PC-3 (cell line): ENCODE measurements around the gene SCFD1. TPM values are rescaled to one million over a fixed set of nuclear protein-coding genes. Genes with fewer than 3 reads are reported as not detected.
"Not testable (repeated sequence)": the region's sequence is repeated elsewhere in the genome, so short reads cannot be mapped to it uniquely, and the experiment has no call there.

Source experiments
- ATAC-seq: fragments of 200-7000 bp; cut with Tn5 transposase; 2 replicates; pipeline ENCODE4 v1.9.1; 2020; ENCODE audit warnings: mild to moderate bottlenecking, moderate library complexity
- BruUV-seq: library from RNA; stranded (reverse); fragments of 400-500 nt; replicated peaks from 2 replicates; lab custom pipeline; 2021; lab: Mats Ljungman, UMichigan
- CTCF ChIA-PET: fragments of 300-600 bp; sonication (Branson Sonifier 250); formaldehyde crosslinking; loops from one replicate; lab custom pipeline; 2022; ENCODE audit warnings: antibody characterized with exemption; lab: Charles Lee
- POLR2A ChIA-PET: fragments of 300-600 bp; sonication (Branson Sonifier 250); formaldehyde crosslinking; loops from one replicate; lab custom pipeline; 2022; ENCODE audit warnings: antibody characterized with exemption; ENCODE audit not compliant: unreplicated experiment; lab: Charles Lee
- DNase-seq: peaks from one replicate; pipeline ENCODE4 v3.0.0-alpha.2; 2015
- H2AFZ ChIP-seq: fragments of 300-600 bp; sonication (generic); 2 replicates; pipeline ENCODE4 v1.6.0; 2016; ENCODE audit warnings: antibody characterized with exemption, low read length
- H3F3A ChIP-seq: fragments of 300-600 bp; sonication (generic); one replicate; pipeline ENCODE4 v1.6.0; 2017; ENCODE audit warnings: antibody characterized with exemption, low read length, control low read depth, mild to moderate bottlenecking; ENCODE audit not compliant: unreplicated experiment
- H3K27ac ChIP-seq: fragments of 300-600 bp; sonication (generic); 2 replicates; pipeline ENCODE4 v1.5.1; 2016; ENCODE audit warnings: mild to moderate bottlenecking, low read length
- H3K27me3 ChIP-seq: fragments of 300-600 bp; sonication (generic); 2 replicates; pipeline ENCODE4 v1.6.1; 2016; ENCODE audit warnings: low read length, mixed read lengths
- H3K36me3 ChIP-seq: fragments of 300-600 bp; sonication (generic); 2 replicates; pipeline ENCODE4 v1.6.1; 2016; ENCODE audit warnings: low read depth, mixed run types, low read length, mixed read lengths
- H3K4me1 ChIP-seq: fragments of 300-600 bp; sonication (generic); 2 replicates; pipeline ENCODE4 v1.5.1; 2016; ENCODE audit warnings: low read length; ENCODE audit not compliant: insufficient read depth
- H3K4me2 ChIP-seq: fragments of 300-600 bp; sonication (generic); 2 replicates; pipeline ENCODE4 v1.6.0; 2016; ENCODE audit warnings: low read length
- H3K4me3 ChIP-seq: fragments of 300-600 bp; sonication (generic); 2 replicates; pipeline ENCODE4 v1.5.1; 2016; ENCODE audit warnings: mild to moderate bottlenecking, low read length, mixed read lengths
- H3K79me2 ChIP-seq: fragments of 300-600 bp; sonication (generic); 2 replicates; pipeline ENCODE4 v1.6.1; 2017; ENCODE audit warnings: low read length, mixed read lengths
- H3K9ac ChIP-seq: fragments of 300-600 bp; sonication (generic); 2 replicates; pipeline ENCODE4 v1.6.0; 2016; ENCODE audit warnings: mild to moderate bottlenecking, low read length
- H3K9me2 ChIP-seq: fragments of 300-600 bp; sonication (generic); replicated peaks from 2 replicates; pipeline ENCODE4 v1.6.1; 2016; ENCODE audit warnings: mixed run types, low read length, mixed read lengths
- H3K9me3 ChIP-seq: fragments of 300-600 bp; sonication (generic); 2 replicates; pipeline ENCODE4 v1.6.1; 2016; ENCODE audit warnings: low read length, mixed read lengths
- H4K20me1 ChIP-seq: fragments of 300-600 bp; sonication (generic); 2 replicates; pipeline ENCODE4 v1.6.1; 2016; ENCODE audit warnings: low read length, mixed read lengths
- CTCF ChIP-seq: fragments of 300-600 bp; sonication (generic); conservative IDR thresholded peaks from 2 replicates; pipeline ENCODE4 v1.5.1; 2017; ENCODE audit warnings: antibody characterized with exemption, low read depth, mild to moderate bottlenecking, low read length
- EZH2 ChIP-seq: fragments of 300-600 bp; sonication (generic); IDR thresholded peaks from one replicate; pipeline ENCODE4 v1.6.1; 2017; ENCODE audit warnings: antibody characterized with exemption, mild to moderate bottlenecking, low read length; ENCODE audit not compliant: unreplicated experiment
- EZH2phosphoT487 ChIP-seq: fragments of 300-600 bp; sonication (generic); IDR thresholded peaks from 2 replicates; pipeline ENCODE4 v1.6.1; 2018; ENCODE audit warnings: mild to moderate bottlenecking, antibody characterized with exemption, low read length, borderline replicate concordance
- intact Hi-C: fragments of 100-400 bp; cut with micrococcal nuclease; formaldehyde crosslinking; loops from 2 replicates; pipeline ENCODE4 v1.9.0; 2023
- total RNA-seq: library from RNA; depleted of rRNA; stranded (reverse); fragments of >200 nt; gene quantifications from 2 replicates; pipeline ENCODE4 v1.2.3, GENCODE V29; 2014

The SCFD1 gene
- total RNA-seq, 1 experiment from 2014 or later, result 72.3 TPM

- Histone ChIP-seq H3K9me2 (no peaks in the 10 kb centered on the region), H3K79me2 (peaks cover 62% of the 10 kb centered on the region), H3K9me3 (no peaks in the 10 kb centered on the region), H3K27ac (no peak overlapping the region), H3K9ac (peak overlapping the region; percentile 89; the same call in 1 of the 2 replicates), H3K4me2 (peak overlapping the region; percentile 92), H3F3A (peaks cover 3% of the 10 kb centered on the region), H4K20me1 (peaks cover 11% of the 10 kb centered on the region; the same call in 1 of the 2 replicates), H2AFZ (no peak overlapping the region), H3K36me3 (0 out of 2 replicates have a peak, but pooled peaks cover 3% of the 10 kb centered on the region), H3K27me3 (no peaks in the 10 kb centered on the region), H3K4me3 (peak overlapping the region; percentile 81), H3K4me1 (peaks cover 38% of the 10 kb centered on the region)
- ChIA-PET CTCF (no interaction called here), POLR2A (no interaction called here)
- BruUV-seq, result no TSS peak
- DNase-seq (no peak), ATAC-seq (no peak)
- intact Hi-C loops, result no loop called here
- TF ChIP-seq EZH2phosphoT487, result no peak
- no peak for TF ChIP-seq CTCF
- no peak for TF ChIP-seq EZH2
These were observed 1.5 kb downstream of the SCFD1 start for GRCh38 chr14:30623412-30624131.

- BruUV-seq, result no TSS peak
- Histone ChIP-seq H3K27me3 (no peaks in the 10 kb centered on the region), H3K79me2 (peaks cover 67% of the 10 kb centered on the region), H2AFZ (no peak overlapping the region), H3K4me1 (peaks cover 43% of the 10 kb centered on the region), H3K27ac (no peak overlapping the region), H3K9me3 (no peaks in the 10 kb centered on the region), H3K4me3 (peak overlapping the region; percentile 81; the same call in 1 of the 2 replicates), H3K9me2 (no peaks in the 10 kb centered on the region), H3K9ac (no peak overlapping the region), H3F3A (peaks cover 2% of the 10 kb centered on the region), H3K4me2 (peak overlapping the region; percentile 92), H3K36me3 (0 out of 2 replicates have a peak, but pooled peaks cover 3% of the 10 kb centered on the region), H4K20me1 (peaks cover 11% of the 10 kb centered on the region; the same call in 1 of the 2 replicates)
- ChIA-PET POLR2A (no interaction called here), CTCF (no interaction called here)
- no peak for ATAC-seq
- no peak for TF ChIP-seq EZH2phosphoT487
- no peak for TF ChIP-seq EZH2
- TF ChIP-seq CTCF, result no peak
- DNase-seq, result no peak
- intact Hi-C loops, result no loop called here
These were observed 2.0 kb downstream of the SCFD1 start for GRCh38 chr14:30624132-30624423.

- TF ChIP-seq EZH2, result no peak
- TF ChIP-seq CTCF, result no peak
- TF ChIP-seq EZH2phosphoT487, result no peak
- no peak overlapping the region for H3K9ac ChIP-seq
- no TSS peak for BruUV-seq
- peaks cover 75% of the 10 kb centered on the region for H3K79me2 ChIP-seq
- no peak overlapping the region for H3K4me3 ChIP-seq
- 0 out of 2 replicates have a peak, but pooled peaks cover 3% of the 10 kb centered on the region for H3K36me3 ChIP-seq
- intact Hi-C loops, result no loop called here
- no peaks in the 10 kb centered on the region for H3F3A ChIP-seq
- no peaks in the 10 kb centered on the region for H3K9me2 ChIP-seq
- peaks cover 36% of the 10 kb centered on the region for H3K4me1 ChIP-seq
- no peak overlapping the region for H2AFZ ChIP-seq
- ChIA-PET CTCF (interaction anchor here (0.6 kb wide), 1 partner anchor 158 kb away, joined by 3 read pairs; no protein-coding TSS in a partner anchor), POLR2A (no interaction called here)
- no peak for ATAC-seq
- no peaks in the 10 kb centered on the region for H3K9me3 ChIP-seq
- H3K27me3 ChIP-seq, result no peaks in the 10 kb centered on the region
- no peak overlapping the region for H3K27ac ChIP-seq
- H4K20me1 ChIP-seq, result peaks cover 11% of the 10 kb centered on the region; the same call in 1 of the 2 replicates
- H3K4me2 ChIP-seq, result no peak overlapping the region
- no peak for DNase-seq
These were observed 3.4 kb downstream of the SCFD1 start for GRCh38 chr14:30625533-30625932.

- Histone ChIP-seq H3K4me2 (peak overlapping the region; percentile 3; the same call in 1 of the 2 replicates), H3K36me3 (peaks cover 10% of the 10 kb centered on the region), H3K79me2 (peaks cover 54% of the 10 kb centered on the region), H3K4me1 (peaks cover 19% of the 10 kb centered on the region)
- intact Hi-C loops, H3K9me2 ChIP-seq, H3K4me3 ChIP-seq, POLR2A ChIA-PET, H3K9ac ChIP-seq, ATAC-seq, H3F3A ChIP-seq, H2AFZ ChIP-seq, H3K27me3 ChIP-seq, H4K20me1 ChIP-seq, H3K9me3 ChIP-seq, H3K27ac ChIP-seq, CTCF ChIA-PET, BruUV-seq: not testable (repeated sequence)
- DNase-seq, result peak; percentile 53
These were observed 7.3 kb downstream of the SCFD1 start for GRCh38 chr14:30629432-30629831.
